Measurements from ENCODE around the gene BTN1A1.

BTN1A1 gene

GRCh38 chr6:26475823-26476729 lies 24.0 kb upstream of the BTN1A1 start:
- no peak for DNase-seq

- peak in 2 of 3 donors; percentile 26 to 39 for DNase-seq
Measured at GRCh38 chr6:26476896-26477295, 23.2 kb upstream of the BTN1A1 start.

- no peak for DNase-seq
Measured at GRCh38 chr6:26477426-26477825, 22.7 kb upstream of the BTN1A1 start.

- DNase-seq: no peak
Measured at GRCh38 chr6:26478100-26478984, 21.8 kb upstream of the BTN1A1 start.

GRCh38 chr6:26478985-26479278 lies 21.2 kb upstream of the BTN1A1 start:
- DNase-seq: peak; percentile 62 to 80 (median 77)

GRCh38 chr6:26482338-26482737 lies 17.8 kb upstream of the BTN1A1 start:
- DNase-seq: no peak

GRCh38 chr6:26483727-26484126 lies 16.4 kb upstream of the BTN1A1 start:
- no peak for DNase-seq

GRCh38 chr6:26484161-26484560 lies 15.9 kb upstream of the BTN1A1 start:
- no peak for DNase-seq

GRCh38 chr6:26485112-26485780 lies 14.9 kb upstream of the BTN1A1 start:
- DNase-seq: no peak

GRCh38 chr6:26486358-26486757 lies 13.7 kb upstream of the BTN1A1 start:
- DNase-seq: no peak

GRCh38 chr6:26487466-26487865 lies 12.6 kb upstream of the BTN1A1 start:
- DNase-seq: no peak

GRCh38 chr6:26489996-26490964 lies 9.8 kb upstream of the BTN1A1 start:
- DNase-seq: no peak

- no peak for DNase-seq
Measured at GRCh38 chr6:26491604-26492003, 8.5 kb upstream of the BTN1A1 start.

GRCh38 chr6:26493258-26493657 lies 6.8 kb upstream of the BTN1A1 start:
- peak in 1 of 3 donors; percentile 39 for DNase-seq

- DNase-seq: no peak
Measured at GRCh38 chr6:26494117-26494516, 6.0 kb upstream of the BTN1A1 start.

GRCh38 chr6:26495281-26495680 lies 4.8 kb upstream of the BTN1A1 start:
- DNase-seq: no peak

GRCh38 chr6:26497610-26498009 lies 2.5 kb upstream of the BTN1A1 start:
- no peak for DNase-seq

- DNase-seq: peak; percentile 54 to 73 (median 59)
Measured at GRCh38 chr6:26501482-26501986, 1.4 kb downstream of the BTN1A1 start.

- DNase-seq: no peak
Measured at GRCh38 chr6:26502165-26502564, 2.1 kb downstream of the BTN1A1 start.

GRCh38 chr6:26502626-26503025 lies 2.5 kb downstream of the BTN1A1 start:
- DNase-seq: peak; percentile 35 to 64 (median 54)

- DNase-seq: no peak
Measured at GRCh38 chr6:26507658-26508057, 7.6 kb downstream of the BTN1A1 start.

GRCh38 chr6:26511033-26511432 lies 10.9 kb downstream of the BTN1A1 start:
- peak in 2 of 3 donors; percentile 17 to 23 for DNase-seq

Measured in suppressor macrophage treated with lipopolysaccharide for 1 hour (primary cell).